Thoracic aorta (tissue), 2 donors: Measurements from ENCODE around the gene BCKDHB. TPM values are rescaled to one million over a fixed set of nuclear protein-coding genes. Genes with fewer than 3 reads are reported as not detected.

Source experiments
- ATAC-seq: fragments of 150-250 bp; one replicate; pipeline ENCODE4 v1.8.0; 2017; ENCODE audit warnings: low read depth; ENCODE audit not compliant: insufficient number of reproducible peaks, low FRiP score
- DNase-seq: peaks from one replicate; pipeline ENCODE4 v3.0.0-alpha.2; 2020; ENCODE audit warnings: low spot score
- H3K27ac ChIP-seq, 2 donors: fragments of 200-600 bp; sonication (generic); 1 replicate in 1 of 2; 2 replicates in 1 of 2; pipeline ENCODE4 v1.5.1; 2016; ENCODE audit warnings: mild to moderate bottlenecking in 2 of 2, moderate library complexity in 2 of 2
- H3K27me3 ChIP-seq: fragments of 200-600 bp; sonication (generic); replicated peaks from 2 replicates; pipeline ENCODE4 v1.6.0; 2016; ENCODE audit warnings: mild to moderate bottlenecking; ENCODE audit not compliant: insufficient read depth
- H3K36me3 ChIP-seq: fragments of 200-600 bp; sonication (generic); one replicate; pipeline ENCODE4 v1.5.1; 2016
- H3K4me1 ChIP-seq, 2 donors: fragments of 200-600 bp; sonication (generic); 1 replicate in 1 of 2; 2 replicates in 1 of 2; pipeline versions ENCODE4 v1.5.1 to v1.6.0; 2016; ENCODE audit warnings: low read depth in 2 of 2, mild to moderate bottlenecking in 1 of 2; ENCODE audit not compliant: control insufficient read depth in 1 of 2
- H3K4me3 ChIP-seq: fragments of 200-600 bp; sonication (generic); 2 replicates; pipeline ENCODE4 v1.5.1; 2016; ENCODE audit warnings: mild to moderate bottlenecking
- H3K9me3 ChIP-seq: fragments of 200-600 bp; sonication (generic); 2 replicates; pipeline ENCODE4 v1.5.1; 2016
- total RNA-seq, 2 donors: library from RNA; depleted of rRNA; stranded (reverse); fragments of >200 nt; gene quantifications; one replicate each; pipeline versions ENCODE4 v1.1.0 to v1.2.3, GENCODE V29; 2016
- TF ChIP-seq, protein P1 (sequence below): fragments of 200-600 bp; sonication (generic); IDR thresholded peaks from one replicate; pipeline ENCODE4 v1.5.1; 2019; ENCODE audit warnings: antibody characterized with exemption

BCKDHB gene
- total RNA-seq, 2 donors from 2014 or later, result 14.1 to 22.1 TPM

DNA sequence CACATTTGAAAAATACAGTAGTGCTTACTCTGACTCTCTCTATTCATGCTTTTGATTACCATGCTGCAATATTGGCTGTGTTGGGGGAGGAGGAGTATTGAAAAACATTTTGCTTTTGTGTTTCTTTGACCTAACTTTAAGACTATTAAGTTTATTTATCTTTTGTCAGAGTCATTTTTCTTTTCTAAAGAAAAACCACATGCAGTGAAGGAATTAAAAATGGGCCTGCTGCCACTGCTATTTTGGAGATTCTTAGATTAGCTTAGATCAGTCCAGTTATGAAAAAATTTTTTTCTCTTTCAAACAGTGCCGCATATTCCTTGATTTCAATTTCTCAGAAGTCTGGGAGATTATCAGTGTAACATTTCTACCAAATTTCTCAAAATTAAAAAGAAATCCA, 36.1 kb downstream of the BCKDHB start:
- Histone ChIP-seq H3K4me1 (peaks cover 28 to 35% of the 10 kb centered on the region in 2 donors), H3K27me3 (no peaks in the 10 kb centered on the region), H3K4me3 (no peak overlapping the region), H3K9me3 (no peaks in the 10 kb centered on the region), H3K36me3 (no peaks in the 10 kb centered on the region), H3K27ac (peak overlapping the region; percentile 17 to 35)
- no peak for ATAC-seq
- TF ChIP-seq, protein P1, sequence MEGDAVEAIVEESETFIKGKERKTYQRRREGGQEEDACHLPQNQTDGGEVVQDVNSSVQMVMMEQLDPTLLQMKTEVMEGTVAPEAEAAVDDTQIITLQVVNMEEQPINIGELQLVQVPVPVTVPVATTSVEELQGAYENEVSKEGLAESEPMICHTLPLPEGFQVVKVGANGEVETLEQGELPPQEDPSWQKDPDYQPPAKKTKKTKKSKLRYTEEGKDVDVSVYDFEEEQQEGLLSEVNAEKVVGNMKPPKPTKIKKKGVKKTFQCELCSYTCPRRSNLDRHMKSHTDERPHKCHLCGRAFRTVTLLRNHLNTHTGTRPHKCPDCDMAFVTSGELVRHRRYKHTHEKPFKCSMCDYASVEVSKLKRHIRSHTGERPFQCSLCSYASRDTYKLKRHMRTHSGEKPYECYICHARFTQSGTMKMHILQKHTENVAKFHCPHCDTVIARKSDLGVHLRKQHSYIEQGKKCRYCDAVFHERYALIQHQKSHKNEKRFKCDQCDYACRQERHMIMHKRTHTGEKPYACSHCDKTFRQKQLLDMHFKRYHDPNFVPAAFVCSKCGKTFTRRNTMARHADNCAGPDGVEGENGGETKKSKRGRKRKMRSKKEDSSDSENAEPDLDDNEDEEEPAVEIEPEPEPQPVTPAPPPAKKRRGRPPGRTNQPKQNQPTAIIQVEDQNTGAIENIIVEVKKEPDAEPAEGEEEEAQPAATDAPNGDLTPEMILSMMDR, result no peak
- no peak for DNase-seq

DNA sequence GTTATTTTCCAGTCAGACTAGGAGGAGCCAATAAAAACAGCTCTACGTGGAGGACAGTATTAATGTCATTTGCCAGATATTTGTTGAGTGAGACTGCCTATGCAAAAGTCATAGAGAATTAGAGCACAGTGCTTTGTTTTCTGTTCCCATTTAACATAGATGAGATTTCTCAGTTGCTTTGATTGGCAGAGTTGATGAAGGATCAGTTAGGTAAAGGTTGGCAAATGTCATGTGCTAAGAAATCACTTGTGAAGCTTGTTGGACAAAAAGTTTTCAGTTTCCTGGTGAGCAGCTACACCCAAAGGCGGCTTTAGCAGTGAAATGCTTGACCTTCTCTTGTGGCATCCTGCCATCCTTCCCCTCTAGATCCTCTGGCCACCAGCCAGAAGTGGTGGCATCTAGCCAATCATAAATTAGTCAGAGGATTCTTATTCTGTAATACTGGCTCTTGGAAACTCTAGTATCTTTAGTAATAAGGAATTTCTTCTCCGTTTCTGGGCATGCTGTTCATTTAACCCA, 37.0 kb downstream of the BCKDHB start:
- ATAC-seq (peak; percentile 88), DNase-seq (peak; percentile 83)
- H3K27ac ChIP-seq, result peak overlapping the region; percentile 17 to 35
- H3K9me3 ChIP-seq, result no peaks in the 10 kb centered on the region
- peaks cover 28 to 35% of the 10 kb centered on the region in 2 donors for H3K4me1 ChIP-seq
- H3K4me3 ChIP-seq, result peak overlapping the region; percentile 13
- H3K36me3 ChIP-seq, result no peaks in the 10 kb centered on the region
- H3K27me3 ChIP-seq, result no peaks in the 10 kb centered on the region
- TF ChIP-seq, protein P1, result no peak

DNA sequence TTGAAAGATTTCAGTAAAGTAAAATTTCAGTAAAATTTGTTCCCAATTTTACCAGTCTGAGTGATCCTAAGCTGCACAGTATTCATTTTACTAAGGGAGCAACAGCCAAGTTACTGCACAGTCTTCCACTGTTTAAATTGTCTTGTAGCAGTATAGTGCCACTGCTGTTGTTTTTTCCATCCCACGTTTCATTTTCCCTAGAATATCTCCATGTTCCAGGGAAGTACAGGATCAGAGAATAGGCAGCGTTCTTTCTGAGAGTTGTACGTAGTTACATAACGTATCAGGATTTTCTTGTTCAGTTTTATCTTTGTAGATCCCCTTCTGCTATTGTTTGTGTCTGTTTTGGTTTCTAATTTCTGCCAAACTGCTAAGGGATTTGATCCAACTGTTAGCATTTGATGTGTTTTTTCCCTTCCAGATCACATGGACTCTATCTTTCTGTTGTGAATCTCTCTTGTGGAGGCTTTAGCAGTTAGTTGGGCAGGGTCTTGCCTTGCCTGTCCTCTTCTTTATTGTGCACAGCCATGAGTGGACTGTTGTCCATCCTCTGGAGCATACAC, 38.4 kb downstream of the BCKDHB start:
- TF ChIP-seq, protein P1, result no peak
- no peak for ATAC-seq
- DNase-seq, result no peak

DNA sequence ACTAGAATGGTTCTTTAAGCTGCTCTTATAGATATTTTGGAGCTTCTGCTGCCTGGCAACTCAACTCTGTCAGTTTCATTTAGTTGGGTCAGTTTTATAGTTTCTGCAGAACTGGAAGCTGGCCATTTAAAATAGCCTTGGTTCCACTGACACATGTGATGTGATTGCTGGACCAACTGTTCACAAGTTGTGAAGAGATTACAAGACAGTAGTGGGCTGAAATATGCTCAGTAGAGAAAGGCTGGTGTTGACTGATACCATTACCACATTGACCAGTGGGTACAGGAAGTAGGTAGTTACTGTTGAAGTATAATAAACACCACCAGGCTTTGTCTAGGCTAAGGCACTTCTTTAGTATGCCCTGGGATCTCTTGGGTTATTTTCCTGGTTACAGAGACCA, 39.0 kb downstream of the BCKDHB start:
- Histone ChIP-seq H3K4me3 (no peak overlapping the region), H3K27ac (no peak overlapping the region), H3K27me3 (no peaks in the 10 kb centered on the region), H3K36me3 (no peaks in the 10 kb centered on the region), H3K4me1 (peaks cover 28 to 35% of the 10 kb centered on the region in 2 donors), H3K9me3 (no peaks in the 10 kb centered on the region)
- DNase-seq (no peak), ATAC-seq (no peak)
- TF ChIP-seq, protein P1, result no peak

More for the DNA sequence above, 38.4 kb downstream of the BCKDHB start:
- Histone ChIP-seq H3K36me3 (no peaks in the 10 kb centered on the region), H3K4me3 (no peak overlapping the region), H3K27me3 (no peaks in the 10 kb centered on the region), H3K9me3 (no peaks in the 10 kb centered on the region), H3K4me1 (peaks cover 28 to 35% of the 10 kb centered on the region in 2 donors), H3K27ac (no peak overlapping the region)

DNA sequence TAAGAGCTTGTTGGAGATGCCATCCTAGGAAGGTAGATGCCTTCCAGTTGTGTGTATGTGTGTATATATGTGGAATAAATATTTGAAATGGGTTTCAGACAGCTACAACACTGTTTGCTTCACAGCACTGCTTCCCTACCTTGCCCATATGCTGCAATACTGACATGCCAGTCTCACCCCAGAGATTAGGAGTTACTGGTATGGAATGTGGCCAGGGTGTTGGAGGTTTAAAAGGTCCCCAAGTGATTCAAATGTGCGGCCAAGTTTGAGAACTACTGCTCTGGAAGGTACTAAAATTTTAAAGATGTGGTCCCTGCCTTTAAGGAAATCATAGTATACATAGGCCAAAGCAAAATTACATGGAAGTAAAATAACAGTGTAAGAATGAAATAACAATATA, 39.5 kb downstream of the BCKDHB start:
- peaks cover 28 to 35% of the 10 kb centered on the region in 2 donors for H3K4me1 ChIP-seq
- H3K27me3 ChIP-seq, result no peaks in the 10 kb centered on the region
- ATAC-seq, result no peak
- no peak for DNase-seq
- H3K36me3 ChIP-seq, result no peaks in the 10 kb centered on the region
- TF ChIP-seq, protein P1, result no peak
- no peak overlapping the region for H3K4me3 ChIP-seq
- H3K9me3 ChIP-seq, result no peaks in the 10 kb centered on the region
- no peak overlapping the region for H3K27ac ChIP-seq
